Loucy (cell line): Measurements from ENCODE around the gene EFCAB14.

Experiments used
- H2AFZ ChIP-seq: fragments of 200-600 bp; sonication (generic); 2 replicates; pipeline ENCODE4 v1.6.0; 2016; ENCODE audit warnings: antibody characterized with exemption, mild to moderate bottlenecking, low read length, moderate library complexity
- H3F3A ChIP-seq: fragments of 200-600 bp; 2 replicates; pipeline ENCODE4 v1.6.0; 2016; ENCODE audit warnings: antibody characterized with exemption, low read depth, mild to moderate bottlenecking
- H3K27me3 ChIP-seq: fragments of 200-600 bp; sonication (generic); 2 replicates; pipeline ENCODE4 v1.6.1; 2014; ENCODE audit warnings: low read length, mild to moderate bottlenecking; ENCODE audit not compliant: insufficient read depth, poor library complexity, severe bottlenecking
- H3K36me3 ChIP-seq: fragments of 200-600 bp; sonication (generic); 2 replicates; pipeline ENCODE4 v1.6.1; 2016; ENCODE audit warnings: low read length; ENCODE audit not compliant: insufficient read depth
- H3K4me1 ChIP-seq: fragments of 200-600 bp; sonication (generic); 2 replicates; pipeline ENCODE4 v1.5.1; 2014; ENCODE audit warnings: low read length, mild to moderate bottlenecking; ENCODE audit not compliant: insufficient read depth, poor library complexity, severe bottlenecking
- H3K4me2 ChIP-seq: fragments of 200-600 bp; sonication (generic); 2 replicates; pipeline ENCODE4 v1.6.0; 2014; ENCODE audit warnings: antibody characterized with exemption, low read length, low read depth, mild to moderate bottlenecking; ENCODE audit not compliant: poor library complexity, severe bottlenecking
- H3K4me3 ChIP-seq: fragments of 200-600 bp; sonication (generic); 2 replicates; pipeline ENCODE4 v1.5.1; 2014; ENCODE audit warnings: low read length, mild to moderate bottlenecking, mixed read lengths; ENCODE audit not compliant: poor library complexity, severe bottlenecking
- H3K79me2 ChIP-seq: fragments of 200-600 bp; sonication (generic); 2 replicates; pipeline ENCODE4 v1.6.1; 2014; ENCODE audit warnings: low read length; ENCODE audit not compliant: insufficient read depth
- H3K9ac ChIP-seq: fragments of 200-600 bp; sonication (generic); 2 replicates; pipeline ENCODE4 v1.6.0; 2014; ENCODE audit warnings: mild to moderate bottlenecking, low read depth, low read length, moderate library complexity; ENCODE audit not compliant: poor library complexity, severe bottlenecking
- H3K9me2 ChIP-seq: fragments of 200-600 bp; sonication (generic); replicated peaks from 2 replicates; pipeline ENCODE4 v1.6.1; 2016; ENCODE audit warnings: low read depth, low read length, mixed read lengths
- H3K9me3 ChIP-seq: fragments of 200-600 bp; sonication (generic); 2 replicates; pipeline ENCODE4 v1.6.1; 2014; ENCODE audit warnings: mild to moderate bottlenecking, antibody characterized with exemption, low read length, low read depth; ENCODE audit not compliant: insufficient read depth
- H4K20me1 ChIP-seq: fragments of 200-600 bp; sonication (generic); 2 replicates; pipeline ENCODE4 v1.6.0; 2014; ENCODE audit warnings: antibody characterized with exemption, low read length, mild to moderate bottlenecking; ENCODE audit not compliant: insufficient read depth, poor library complexity, severe bottlenecking
- CTCF ChIP-seq: fragments of 200-600 bp; sonication (generic); conservative IDR thresholded peaks from 2 replicates; pipeline ENCODE4 v1.5.1; 2014; ENCODE audit warnings: mild to moderate bottlenecking, antibody characterized with exemption, low read length
- EZH2phosphoT487 ChIP-seq: fragments of 200-600 bp; IDR thresholded peaks from 2 replicates; pipeline ENCODE4 v1.6.1; 2018; ENCODE audit warnings: antibody characterized with exemption, mild to moderate bottlenecking, moderate library complexity, borderline replicate concordance

EFCAB14 gene

GRCh38 chr1:46753985-46754384 is 35.1 kb upstream of the EFCAB14 start:
- Histone ChIP-seq H3K27me3 (no peaks in the 10 kb centered on the region), H3K9me3 (no peaks in the 10 kb centered on the region), H2AFZ (no peak overlapping the region), H3K79me2 (no peaks in the 10 kb centered on the region), H3K4me1 (no peaks in the 10 kb centered on the region), H4K20me1 (no peaks in the 10 kb centered on the region), H3K9ac (no peak overlapping the region), H3K4me3 (no peak overlapping the region), H3K9me2 (no peaks in the 10 kb centered on the region), H3K4me2 (no peak overlapping the region), H3F3A (no peaks in the 10 kb centered on the region), H3K36me3 (no peaks in the 10 kb centered on the region)
- TF ChIP-seq CTCF (no peak), EZH2phosphoT487 (no peak)

GRCh38 chr1:46749921-46750404 is 31.0 kb upstream of the EFCAB14 start:
- Histone ChIP-seq H4K20me1 (no peaks in the 10 kb centered on the region), H3K4me3 (no peak overlapping the region), H3F3A (no peaks in the 10 kb centered on the region), H3K9me3 (no peaks in the 10 kb centered on the region), H3K9ac (no peak overlapping the region), H3K4me2 (no peak overlapping the region), H3K36me3 (no peaks in the 10 kb centered on the region), H3K4me1 (no peaks in the 10 kb centered on the region), H3K79me2 (no peaks in the 10 kb centered on the region), H3K9me2 (no peaks in the 10 kb centered on the region), H3K27me3 (no peaks in the 10 kb centered on the region), H2AFZ (no peak overlapping the region)
- no peak for TF ChIP-seq CTCF
- no peak for TF ChIP-seq EZH2phosphoT487

GRCh38 chr1:46749404-46749803 is 30.5 kb upstream of the EFCAB14 start:
- Histone ChIP-seq H3K9me2 (no peaks in the 10 kb centered on the region), H3K9me3 (no peaks in the 10 kb centered on the region), H3K4me2 (no peak overlapping the region), H3K27me3 (no peaks in the 10 kb centered on the region), H3F3A (no peaks in the 10 kb centered on the region), H3K79me2 (no peaks in the 10 kb centered on the region), H2AFZ (no peak overlapping the region), H4K20me1 (no peaks in the 10 kb centered on the region), H3K9ac (no peak overlapping the region), H3K4me1 (no peaks in the 10 kb centered on the region), H3K36me3 (no peaks in the 10 kb centered on the region), H3K4me3 (no peak overlapping the region)
- TF ChIP-seq EZH2phosphoT487 (no peak), CTCF (no peak)
